Chondrocyte (in vitro differentiated cells): ENCODE results near the gene PI4K2A. TPM values are rescaled to one million over a fixed set of nuclear protein-coding genes. Genes with fewer than 3 reads are reported as not detected.
A peak's percentile ranks its signal among the peaks of the same experiment; 100 is the strongest.

Source experiments
- DNase-seq: peaks from one replicate; pipeline ENCODE4 v3.0.0; 2021; ENCODE audit warnings: mixed read lengths, low spot score
- H3K27ac Mint-ChIP-seq: one replicate; pipeline ENCODE4 v1.8.0; 2021; ENCODE audit warnings: mild to moderate bottlenecking, moderate library complexity, mixed read lengths; ENCODE audit not compliant: unreplicated experiment
- H3K27me3 Mint-ChIP-seq: 2 replicates; pipeline ENCODE4 v1.8.0; 2021; ENCODE audit warnings: low read depth, mixed read lengths
- H3K36me3 Mint-ChIP-seq: 2 replicates; pipeline ENCODE4 v1.8.0; 2021; ENCODE audit warnings: low read depth, mixed read lengths
- H3K4me1 Mint-ChIP-seq: 2 replicates; pipeline ENCODE4 v1.8.0; 2021; ENCODE audit warnings: low read depth, mild to moderate bottlenecking, mixed read lengths
- H3K4me3 Mint-ChIP-seq: one replicate; pipeline ENCODE4 v1.8.0; 2021; ENCODE audit warnings: mild to moderate bottlenecking, moderate library complexity, mixed read lengths; ENCODE audit not compliant: unreplicated experiment
- H3K9me3 Mint-ChIP-seq: 2 replicates; pipeline ENCODE4 v1.8.0; 2021; ENCODE audit warnings: low read depth, mixed read lengths
- CTCF ChIP-seq: fragments of 200-600 bp; sonication (generic); IDR thresholded peaks from 2 replicates; pipeline ENCODE4 v1.5.0; 2021; ENCODE audit warnings: antibody characterized with exemption, mild to moderate bottlenecking, moderate library complexity
- total RNA-seq: library from RNA; stranded (reverse); gene quantifications from 3 replicates; pipeline ENCODE4 v1.2.1, GENCODE V29; 2021

The PI4K2A gene
- total RNA-seq, 1 donor from 2014 or later, result 20.1 TPM

GRCh38 chr10:97703398-97704067 lies 63.1 kb downstream of the PI4K2A start:
- Mint-ChIP-seq H3K36me3 (no peaks in the 10 kb centered on the region), H3K27ac (no peak overlapping the region)
- DNase-seq, result peak; percentile 17

GRCh38 chr10:97704341-97704740 lies 63.9 kb downstream of the PI4K2A start:
- no peaks in the 10 kb centered on the region for H3K27me3 Mint-ChIP-seq

More at GRCh38 chr10:97703398-97704067, 63.1 kb downstream of the PI4K2A start:
- peaks cover 7% of the 10 kb centered on the region for H3K4me1 Mint-ChIP-seq
- no peaks in the 10 kb centered on the region for H3K9me3 Mint-ChIP-seq
- no peaks in the 10 kb centered on the region for H3K27me3 Mint-ChIP-seq
- TF ChIP-seq CTCF, result no peak
- H3K4me3 Mint-ChIP-seq, result no peak overlapping the region

DNA sequence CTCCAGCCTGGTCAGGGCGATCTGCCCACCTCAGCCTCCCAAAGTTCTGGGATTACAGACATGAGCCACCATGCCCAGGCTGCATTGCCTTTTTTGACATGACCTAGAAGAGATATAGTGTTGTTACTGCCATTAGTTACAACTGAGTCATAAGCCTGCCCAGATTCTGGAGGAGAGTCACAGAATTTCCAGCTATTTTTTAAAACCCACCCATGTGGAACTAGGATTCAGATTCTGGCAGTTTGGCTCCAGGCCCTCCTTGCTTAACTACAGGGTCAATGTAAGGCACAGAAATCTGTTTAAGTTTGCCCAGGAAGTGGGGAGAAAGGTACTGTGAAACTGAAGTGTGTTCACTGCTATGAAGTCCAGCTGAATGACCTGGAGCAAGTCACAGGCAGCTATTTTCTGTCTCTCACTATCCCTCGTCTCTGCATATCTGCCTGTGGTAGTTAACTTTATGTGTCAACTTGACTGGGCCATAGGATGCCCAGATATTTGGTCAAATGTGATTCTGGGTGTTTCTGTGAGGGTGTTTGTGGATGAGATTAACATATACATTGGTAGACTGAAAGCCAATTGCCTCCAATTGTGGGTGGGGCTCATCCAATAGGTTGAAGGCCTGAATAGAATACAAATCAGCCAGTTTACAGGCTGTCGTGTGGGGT lies 64.7 kb downstream of the PI4K2A start:
- H3K4me3 Mint-ChIP-seq, result no peak overlapping the region
- H3K36me3 Mint-ChIP-seq, result no peaks in the 10 kb centered on the region
- H3K9me3 Mint-ChIP-seq, result peaks cover 2% of the 10 kb centered on the region

More at GRCh38 chr10:97704341-97704740, 63.9 kb downstream of the PI4K2A start:
- Mint-ChIP-seq H3K27ac (no peak overlapping the region), H3K4me3 (no peak overlapping the region), H3K4me1 (peaks cover 13% of the 10 kb centered on the region), H3K36me3 (no peaks in the 10 kb centered on the region), H3K9me3 (peaks cover 2% of the 10 kb centered on the region)
- no peak for DNase-seq
- TF ChIP-seq CTCF, result no peak

DNA sequence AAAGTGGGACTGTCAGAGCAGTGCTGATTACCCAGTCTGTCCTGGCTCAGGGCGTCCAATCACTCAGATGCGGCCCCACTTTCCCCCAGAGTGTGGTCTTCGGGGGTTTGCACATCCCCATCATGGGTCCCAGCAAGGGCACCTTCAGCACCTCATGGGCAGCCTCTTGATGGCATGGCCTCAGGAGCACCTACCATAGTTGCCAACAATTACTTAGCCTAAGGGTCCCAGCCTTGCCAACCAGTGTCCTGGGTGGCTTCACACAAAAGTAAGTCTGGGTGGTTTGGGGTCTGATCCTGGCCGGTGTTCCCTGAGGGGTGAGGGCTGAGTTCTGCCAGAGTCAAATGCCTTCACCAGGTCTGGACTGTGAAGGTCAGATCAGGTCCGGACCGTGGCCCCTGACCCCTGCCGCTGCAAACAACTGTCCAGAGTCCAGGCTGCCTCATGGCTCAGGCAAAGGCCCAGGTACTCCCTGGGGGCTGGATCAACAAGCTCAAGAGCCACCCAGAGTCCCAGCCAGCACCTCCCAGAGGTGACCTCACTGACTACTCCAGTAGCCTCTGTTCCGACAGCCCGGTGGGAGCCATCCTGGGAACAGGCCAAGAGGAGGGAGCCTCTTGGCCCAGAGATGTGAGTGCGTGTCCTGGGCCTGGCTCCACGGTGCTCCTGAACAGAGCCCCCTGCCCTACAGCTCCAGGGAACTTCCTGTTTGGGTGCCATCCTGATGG lies 66.8 kb downstream of the PI4K2A start:
- no peak overlapping the region for H3K4me3 Mint-ChIP-seq
- TF ChIP-seq CTCF, result no peak
- DNase-seq, result peak; percentile 81

More for the DNA sequence above, 64.7 kb downstream of the PI4K2A start:
- Mint-ChIP-seq H3K27ac (no peak overlapping the region), H3K4me1 (peaks cover 21% of the 10 kb centered on the region), H3K27me3 (no peaks in the 10 kb centered on the region)
- DNase-seq, result no peak
- TF ChIP-seq CTCF, result no peak

DNA sequence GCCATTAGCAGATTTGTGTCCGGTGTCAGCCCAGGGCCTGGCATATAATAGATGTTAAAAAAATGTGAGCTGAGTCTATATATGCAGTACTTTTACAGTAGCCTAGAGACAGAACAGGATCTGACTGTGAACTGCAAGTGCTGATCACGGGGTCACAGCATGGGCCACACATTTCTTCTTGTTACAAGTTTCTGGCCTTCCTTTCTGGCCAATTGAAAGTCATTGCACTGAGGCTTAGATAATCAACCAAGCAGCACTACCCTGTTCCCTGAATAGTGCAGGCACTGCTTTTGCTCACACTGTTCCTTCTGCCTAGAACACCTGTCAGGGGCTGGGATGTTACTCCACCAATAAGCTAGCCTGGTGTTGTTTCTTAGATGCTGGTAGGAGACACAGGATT lies 67.7 kb downstream of the PI4K2A start:
- TF ChIP-seq CTCF, result no peak
- no peaks in the 10 kb centered on the region for H3K27me3 Mint-ChIP-seq
- peaks cover 36% of the 10 kb centered on the region for H3K4me1 Mint-ChIP-seq
- peaks cover 2% of the 10 kb centered on the region for H3K9me3 Mint-ChIP-seq
- DNase-seq, result no peak
- H3K4me3 Mint-ChIP-seq, result no peak overlapping the region
- peak overlapping the region; percentile 32 for H3K27ac Mint-ChIP-seq
- H3K36me3 Mint-ChIP-seq, result no peaks in the 10 kb centered on the region

More for the DNA sequence above, 66.8 kb downstream of the PI4K2A start:
- Mint-ChIP-seq H3K36me3 (no peaks in the 10 kb centered on the region), H3K4me1 (peaks cover 30% of the 10 kb centered on the region), H3K9me3 (peaks cover 2% of the 10 kb centered on the region), H3K27me3 (no peaks in the 10 kb centered on the region), H3K27ac (no peak overlapping the region)
